Neural progenitor cell (in vitro differentiated cells): ENCODE results near the gene WAC. TPM values are rescaled to one million over a fixed set of nuclear protein-coding genes. Genes with fewer than 3 reads are reported as not detected.

ENCODE experiments used
- DNase-seq: peaks from one replicate; pipeline ENCODE4 v3.0.0-alpha.2; 2016; ENCODE audit warnings: low spot score
- H2AFZ ChIP-seq: fragments of 200-600 bp; sonication (generic); replicated peaks from 2 replicates; pipeline ENCODE4 v1.6.1; 2016; ENCODE audit warnings: antibody characterized with exemption
- H3F3A ChIP-seq: fragments of 200-600 bp; sonication (generic); 2 replicates; pipeline ENCODE4 v1.6.1; 2016; ENCODE audit warnings: antibody characterized with exemption, low read depth
- H3K27ac ChIP-seq: fragments of 200-600 bp; sonication (generic); 2 replicates; pipeline ENCODE4 v1.5.1; 2016; ENCODE audit warnings: mild to moderate bottlenecking
- H3K27me3 ChIP-seq: fragments of 200-600 bp; sonication (generic); 2 replicates; pipeline ENCODE4 v1.6.1; 2016; ENCODE audit warnings: mild to moderate bottlenecking, moderate library complexity
- H3K36me3 ChIP-seq: fragments of 200-600 bp; sonication (generic); 2 replicates; pipeline ENCODE4 v1.5.1; 2016
- H3K4me1 ChIP-seq: fragments of 200-600 bp; sonication (generic); 2 replicates; pipeline ENCODE4 v1.6.1; 2016; ENCODE audit warnings: mixed run types
- H3K4me2 ChIP-seq: fragments of 200-600 bp; sonication (generic); 2 replicates; pipeline ENCODE4 v1.6.1; 2016
- H3K4me3 ChIP-seq: fragments of 200-600 bp; sonication (generic); 2 replicates; pipeline ENCODE4 v1.5.1; 2016
- H3K79me2 ChIP-seq: fragments of 200-600 bp; sonication (generic); 2 replicates; pipeline ENCODE4 v1.6.1; 2016; ENCODE audit warnings: low read depth
- H3K9ac ChIP-seq: fragments of 200-600 bp; sonication (generic); 2 replicates; pipeline ENCODE4 v1.6.1; 2016
- H3K9me3 ChIP-seq: fragments of 200-600 bp; sonication (generic); 2 replicates; pipeline ENCODE4 v1.5.1; 2016; ENCODE audit warnings: low read depth
- H4K20me1 ChIP-seq: fragments of 200-600 bp; sonication (generic); 2 replicates; pipeline ENCODE4 v1.6.1; 2016; ENCODE audit warnings: low read depth
- H3K27ac Mint-ChIP-seq: 3 replicates; pipeline ENCODE4 v1.8.0; 2021; ENCODE audit warnings: mixed read lengths
- H3K27me3 Mint-ChIP-seq: 2 replicates; pipeline ENCODE4 v1.8.0; 2022; ENCODE audit warnings: low read depth, mild to moderate bottlenecking, inconsistent platforms, moderate library complexity, mixed read lengths; ENCODE audit not compliant: insufficient read depth
- H3K36me3 Mint-ChIP-seq: 3 replicates; pipeline ENCODE4 v1.8.0; 2021; ENCODE audit warnings: mixed read lengths
- H3K4me1 Mint-ChIP-seq: 3 replicates; pipeline ENCODE4 v1.8.0; 2021; ENCODE audit warnings: mixed read lengths
- H3K4me3 Mint-ChIP-seq: 3 replicates; pipeline ENCODE4 v1.8.0; 2021; ENCODE audit warnings: mild to moderate bottlenecking, moderate library complexity, mixed read lengths
- H3K9me3 Mint-ChIP-seq: 3 replicates; pipeline ENCODE4 v1.8.0; 2020; ENCODE audit warnings: mixed read lengths
- EZH2 ChIP-seq: fragments of 200-600 bp; sonication (generic); IDR thresholded peaks from 2 replicates; pipeline ENCODE4 v1.6.1; 2017; ENCODE audit warnings: antibody characterized with exemption, mild to moderate bottlenecking, moderate library complexity
- EZH2phosphoT487 ChIP-seq: fragments of 200-600 bp; sonication (generic); IDR thresholded peaks from 2 replicates; pipeline ENCODE4 v1.6.1; 2017; ENCODE audit warnings: antibody characterized with exemption
- total RNA-seq: library from RNA; depleted of rRNA; stranded (reverse); fragments of >200 nt; gene quantifications from 2 replicates; pipeline ENCODE4 v1.2.3, GENCODE V29; 2015; ENCODE audit warnings: low replicate concordance
- TF ChIP-seq, protein P1 (sequence below): fragments of 200-600 bp; sonication (generic); IDR thresholded peaks from 2 replicates; pipeline ENCODE4 v1.5.1; 2017; ENCODE audit warnings: antibody characterized with exemption, mild to moderate bottlenecking

The WAC gene
- total RNA-seq, 1 donor from 2014 or later: 174 TPM

DNA sequence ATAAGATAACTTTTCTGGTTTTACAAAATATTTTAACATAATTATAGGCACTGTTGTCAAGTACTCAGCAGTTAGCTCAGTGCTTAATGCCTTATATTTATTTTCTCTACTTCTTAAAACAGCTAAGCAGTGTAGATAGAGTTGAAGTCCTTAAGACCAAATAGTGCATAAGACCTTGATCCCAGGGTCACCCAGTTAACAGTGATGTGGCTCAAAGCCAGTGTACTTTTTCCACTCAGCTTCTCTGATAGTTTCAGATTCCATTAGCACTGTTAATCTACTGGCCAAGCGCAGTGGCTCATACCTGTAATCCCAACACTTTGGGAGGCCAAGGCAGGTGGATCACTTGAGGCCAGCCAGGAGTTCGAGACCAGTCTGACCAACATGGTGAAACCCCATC lies 83.6 kb downstream of the WAC start:
- Mint-ChIP-seq H3K4me3 (no peak overlapping the region), H3K36me3 (peaks cover 50% of the 10 kb centered on the region), H3K4me1 (no peaks in the 10 kb centered on the region), H3K27ac (no peak overlapping the region), H3K27me3 (peaks cover 2% of the 10 kb centered on the region), H3K9me3 (no peaks in the 10 kb centered on the region)
- Histone ChIP-seq H3K4me1 (no peaks in the 10 kb centered on the region), H3K79me2 (peaks cover 33% of the 10 kb centered on the region), H3K36me3 (peaks cover 66% of the 10 kb centered on the region), H3K9ac (no peak overlapping the region), H3K9me3 (no peaks in the 10 kb centered on the region), H2AFZ (no peak overlapping the region), H4K20me1 (peaks cover 35% of the 10 kb centered on the region), H3F3A (peaks cover 43% of the 10 kb centered on the region), H3K4me3 (no peak overlapping the region), H3K27ac (no peak overlapping the region), H3K27me3 (no peaks in the 10 kb centered on the region), H3K4me2 (no peak overlapping the region)
- TF ChIP-seq, protein P1, sequence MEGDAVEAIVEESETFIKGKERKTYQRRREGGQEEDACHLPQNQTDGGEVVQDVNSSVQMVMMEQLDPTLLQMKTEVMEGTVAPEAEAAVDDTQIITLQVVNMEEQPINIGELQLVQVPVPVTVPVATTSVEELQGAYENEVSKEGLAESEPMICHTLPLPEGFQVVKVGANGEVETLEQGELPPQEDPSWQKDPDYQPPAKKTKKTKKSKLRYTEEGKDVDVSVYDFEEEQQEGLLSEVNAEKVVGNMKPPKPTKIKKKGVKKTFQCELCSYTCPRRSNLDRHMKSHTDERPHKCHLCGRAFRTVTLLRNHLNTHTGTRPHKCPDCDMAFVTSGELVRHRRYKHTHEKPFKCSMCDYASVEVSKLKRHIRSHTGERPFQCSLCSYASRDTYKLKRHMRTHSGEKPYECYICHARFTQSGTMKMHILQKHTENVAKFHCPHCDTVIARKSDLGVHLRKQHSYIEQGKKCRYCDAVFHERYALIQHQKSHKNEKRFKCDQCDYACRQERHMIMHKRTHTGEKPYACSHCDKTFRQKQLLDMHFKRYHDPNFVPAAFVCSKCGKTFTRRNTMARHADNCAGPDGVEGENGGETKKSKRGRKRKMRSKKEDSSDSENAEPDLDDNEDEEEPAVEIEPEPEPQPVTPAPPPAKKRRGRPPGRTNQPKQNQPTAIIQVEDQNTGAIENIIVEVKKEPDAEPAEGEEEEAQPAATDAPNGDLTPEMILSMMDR: no peak
- TF ChIP-seq EZH2 (no peak), EZH2phosphoT487 (no peak)
- no peak for DNase-seq

DNA sequence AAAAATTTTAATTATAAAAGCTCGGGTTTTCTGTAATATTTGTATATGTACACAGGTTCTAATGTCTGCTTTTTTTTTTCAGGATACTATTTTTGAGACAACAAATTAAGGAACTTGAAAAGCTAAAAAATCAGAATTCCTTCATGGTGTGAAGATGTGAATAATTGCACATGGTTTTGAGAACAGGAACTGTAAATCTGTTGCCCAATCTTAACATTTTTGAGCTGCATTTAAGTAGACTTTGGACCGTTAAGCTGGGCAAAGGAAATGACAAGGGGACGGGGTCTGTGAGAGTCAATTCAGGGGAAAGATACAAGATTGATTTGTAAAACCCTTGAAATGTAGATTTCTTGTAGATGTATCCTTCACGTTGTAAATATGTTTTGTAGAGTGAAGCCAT lies 86.5 kb downstream of the WAC start:
- Mint-ChIP-seq H3K27ac (no peak overlapping the region), H3K9me3 (no peaks in the 10 kb centered on the region), H3K36me3 (peaks cover 37% of the 10 kb centered on the region), H3K4me3 (no peak overlapping the region), H3K4me1 (no peaks in the 10 kb centered on the region), H3K27me3 (peaks cover under 1% of the 10 kb centered on the region)
- DNase-seq: no peak
- H3K4me2 ChIP-seq: no peak overlapping the region
- no peak overlapping the region for H2AFZ ChIP-seq
- peaks cover 70% of the 10 kb centered on the region for H3F3A ChIP-seq
- H4K20me1 ChIP-seq: peaks cover 27% of the 10 kb centered on the region
- H3K27ac ChIP-seq: no peak overlapping the region
- H3K4me3 ChIP-seq: no peak overlapping the region
- H3K4me1 ChIP-seq: no peaks in the 10 kb centered on the region
- peaks cover 42% of the 10 kb centered on the region for H3K36me3 ChIP-seq
- no peak overlapping the region for H3K9ac ChIP-seq
- no peak for TF ChIP-seq EZH2phosphoT487
- TF ChIP-seq, protein P1: no peak
- no peak for TF ChIP-seq EZH2
- H3K9me3 ChIP-seq: no peaks in the 10 kb centered on the region
- H3K27me3 ChIP-seq: no peaks in the 10 kb centered on the region
- peaks cover 10% of the 10 kb centered on the region for H3K79me2 ChIP-seq

DNA sequence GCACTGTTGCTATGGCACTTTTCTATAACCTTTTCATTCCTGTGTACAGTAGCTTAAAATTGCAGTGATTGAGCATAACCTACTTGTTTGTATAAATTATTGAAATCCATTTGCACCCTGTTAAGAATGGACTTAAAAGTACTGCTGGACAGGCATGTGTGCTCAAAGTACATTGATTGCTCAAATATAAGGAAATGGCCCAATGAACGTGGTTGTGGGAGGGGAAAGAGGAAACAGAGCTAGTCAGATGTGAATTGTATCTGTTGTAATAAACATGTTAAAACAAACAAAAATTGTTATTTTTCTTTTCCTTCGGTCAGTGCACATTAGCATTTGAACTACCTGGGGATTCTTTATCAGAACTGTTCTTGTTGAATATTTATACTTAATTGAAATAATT lies 87.3 kb downstream of the WAC start:
- Histone ChIP-seq H4K20me1 (peaks cover 19% of the 10 kb centered on the region), H3K27me3 (no peaks in the 10 kb centered on the region), H3K4me3 (no peak overlapping the region), H3K9me3 (no peaks in the 10 kb centered on the region), H3K9ac (no peak overlapping the region), H3F3A (peaks cover 77% of the 10 kb centered on the region), H3K27ac (no peak overlapping the region), H3K4me2 (no peak overlapping the region), H3K4me1 (no peaks in the 10 kb centered on the region), H3K36me3 (peaks cover 40% of the 10 kb centered on the region), H3K79me2 (peaks cover 7% of the 10 kb centered on the region), H2AFZ (no peak overlapping the region)
- Mint-ChIP-seq H3K4me1 (no peaks in the 10 kb centered on the region), H3K4me3 (no peak overlapping the region), H3K36me3 (peaks cover 29% of the 10 kb centered on the region), H3K27ac (no peak overlapping the region), H3K9me3 (no peaks in the 10 kb centered on the region), H3K27me3 (no peaks in the 10 kb centered on the region)
- TF ChIP-seq EZH2 (no peak), EZH2phosphoT487 (no peak)
- TF ChIP-seq, protein P1: no peak
- DNase-seq: no peak
